ENCODE results near the gene ELAVL3.
"Not testable (repeated sequence)": the region's sequence is repeated elsewhere in the genome, so short reads cannot be mapped to it uniquely, and the experiment has no call there.

The ELAVL3 gene

DNA sequence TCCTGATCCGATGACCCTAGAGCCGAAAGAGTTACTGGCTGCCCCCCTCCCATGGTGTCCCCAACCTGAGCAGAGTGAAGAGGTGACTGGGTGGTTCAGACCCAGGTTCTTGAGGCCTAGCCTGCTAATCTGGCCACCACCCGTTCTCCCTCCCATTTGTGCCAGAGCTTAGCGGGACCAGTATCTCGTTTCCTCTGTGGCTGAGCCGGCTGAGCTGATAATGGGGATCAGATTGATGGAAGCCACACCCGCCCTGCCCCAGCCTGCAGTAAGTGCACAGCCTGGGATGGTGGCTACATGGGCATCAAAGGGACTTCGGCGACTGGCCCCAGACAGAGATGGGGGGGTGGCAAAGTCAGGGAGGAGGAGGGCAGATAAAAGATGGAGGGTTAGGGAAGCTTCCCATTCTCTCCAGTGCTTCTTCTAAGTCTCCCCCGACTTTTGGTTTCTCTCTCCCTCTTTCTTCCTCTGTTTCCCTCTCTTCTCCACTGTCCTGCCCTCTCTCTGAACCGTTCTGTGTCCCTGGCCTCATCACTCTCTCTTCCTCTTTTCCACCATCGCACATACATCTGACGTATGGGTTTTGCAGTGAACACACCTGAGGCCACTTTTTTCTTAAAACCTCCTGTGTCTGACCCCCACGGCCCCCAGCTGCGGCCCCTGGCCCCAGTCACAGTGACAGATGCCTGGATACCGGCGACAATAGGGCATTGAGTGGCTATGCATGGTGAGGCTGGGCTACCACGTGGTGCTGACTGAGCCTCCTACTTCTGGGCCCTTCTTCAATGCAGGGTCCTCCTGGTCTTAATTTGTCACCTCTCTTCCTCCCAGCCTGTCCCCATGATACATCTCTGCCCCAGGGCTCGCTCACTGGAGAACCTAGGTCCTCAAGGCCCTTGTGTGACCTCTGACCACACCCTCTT is 2.4 kb downstream of the ELAVL3 start:
- TF ChIP-seq L3MBTL2 (conservative IDR thresholded peaks at IDR 0.05) (no peak), TARDBP (IDR thresholded peaks at IDR 0.05) (no peak), BHLHE40 (IDR thresholded peaks at IDR 0.05; ENCODE audit: borderline replicate concordance) (no peak), HDGF (IDR thresholded peaks at IDR 0.05; ENCODE audit: borderline replicate concordance) (no peak), PKNOX1 (IDR thresholded peaks at IDR 0.05) (no peak), CTBP1 (IDR thresholded peaks at IDR 0.05; ENCODE audit: borderline replicate concordance) (no peak), FOXK2 (IDR thresholded peaks at IDR 0.05) (no peak), LEF1 (IDR thresholded peaks at IDR 0.05; ENCODE audit: borderline replicate concordance) (no peak), ELF4 (IDR thresholded peaks at IDR 0.05) (no peak), FOXM1 (IDR thresholded peaks at IDR 0.05; ENCODE audit: borderline replicate concordance) (no peak)
- ChIA-PET POLR2A (no interaction called here), CTCF (interaction anchor here (0.6 to 0.7 kb wide), 2 partner anchors 1456 to 1619 kb away, joined by 4 to 9 read pairs; no protein-coding TSS in a partner anchor)
- no peak for DNase-seq (ENCODE audit: extremely low spot score)

- POLR2A ChIA-PET = no interaction called here
- CTCF ChIA-PET = no interaction called here
- DNase-seq (ENCODE audit: extremely low spot score) = no peak
- TF ChIP-seq PKNOX1 (IDR thresholded peaks at IDR 0.05) = no peak
- TF ChIP-seq BHLHE40 (IDR thresholded peaks at IDR 0.05; ENCODE audit: borderline replicate concordance) = no peak
- TF ChIP-seq FOXA1 (IDR thresholded peaks at IDR 0.05) = no peak
- no peak for TF ChIP-seq ZNF384 (IDR thresholded peaks at IDR 0.05)
- no peak for TF ChIP-seq FOXK2 (IDR thresholded peaks at IDR 0.05)
- no peak for TF ChIP-seq ARNT (IDR thresholded peaks at IDR 0.05)
- no peak for TF ChIP-seq TARDBP (IDR thresholded peaks at IDR 0.05)
- TF ChIP-seq FOXM1 (IDR thresholded peaks at IDR 0.05; ENCODE audit: borderline replicate concordance) = no peak
- TF ChIP-seq L3MBTL2 (conservative IDR thresholded peaks at IDR 0.05) = no peak
- no peak for TF ChIP-seq LEF1 (IDR thresholded peaks at IDR 0.05; ENCODE audit: borderline replicate concordance)
- TF ChIP-seq CTBP1 (IDR thresholded peaks at IDR 0.05; ENCODE audit: borderline replicate concordance) = no peak
Measured at GRCh38 chr19:11475861-11476260, 5.0 kb downstream of the ELAVL3 start.

DNA sequence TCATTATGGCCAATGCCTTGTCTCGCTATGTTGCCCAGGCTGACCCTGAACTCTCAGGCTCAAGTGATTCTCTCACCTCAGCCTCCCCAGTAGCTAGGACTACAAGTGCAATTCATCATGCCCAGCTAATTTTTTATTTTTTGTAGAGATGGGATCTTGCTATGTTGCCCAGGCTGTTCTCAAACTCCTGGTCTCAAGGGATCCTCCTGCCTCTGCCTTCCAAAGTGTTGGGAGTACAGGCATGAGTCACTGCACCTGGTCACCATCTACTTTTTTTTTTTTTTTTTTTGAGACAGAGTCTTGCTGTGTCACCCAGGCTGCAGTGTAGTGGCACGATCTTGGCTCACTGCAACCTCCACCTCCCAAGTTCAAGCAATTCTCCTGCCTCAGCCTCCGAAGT is 5.5 kb downstream of the ELAVL3 start:
- POLR2A ChIA-PET; DNase-seq (ENCODE audit: extremely low spot score): not testable (repeated sequence)

DNA sequence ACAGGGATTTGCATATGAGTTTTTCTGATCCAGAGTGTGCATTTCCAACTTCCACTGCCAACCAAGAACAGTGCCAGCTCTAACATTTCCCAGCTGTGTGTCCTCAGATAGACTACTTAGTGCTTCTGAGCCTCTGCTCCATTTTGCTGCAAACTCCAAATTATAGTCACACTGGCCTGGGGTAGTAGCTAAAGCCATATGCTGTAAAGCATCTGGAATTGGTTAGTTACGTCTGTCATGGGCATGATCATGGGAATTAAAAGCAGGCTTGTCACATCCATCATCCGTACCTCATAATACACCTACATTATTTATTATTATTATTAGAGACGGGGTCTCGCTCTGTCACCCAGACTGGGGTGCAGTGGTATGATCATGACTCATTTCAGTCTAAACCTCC is 7.1 kb downstream of the ELAVL3 start:
- TF ChIP-seq FOXK2 (IDR thresholded peaks at IDR 0.05) = no peak
- TF ChIP-seq FOXA1 (IDR thresholded peaks at IDR 0.05) = no peak
- no peak for TF ChIP-seq CTBP1 (IDR thresholded peaks at IDR 0.05; ENCODE audit: borderline replicate concordance)
- no peak for TF ChIP-seq ELF4 (IDR thresholded peaks at IDR 0.05)
- no peak for TF ChIP-seq ZNF384 (IDR thresholded peaks at IDR 0.05)
- TF ChIP-seq BHLHE40 (IDR thresholded peaks at IDR 0.05; ENCODE audit: borderline replicate concordance) = no peak
- no peak for TF ChIP-seq LEF1 (IDR thresholded peaks at IDR 0.05; ENCODE audit: borderline replicate concordance)
- no peak for TF ChIP-seq NFRKB (IDR thresholded peaks at IDR 0.05)
- TF ChIP-seq PKNOX1 (IDR thresholded peaks at IDR 0.05) = no peak
- no peak for TF ChIP-seq FOXM1 (IDR thresholded peaks at IDR 0.05; ENCODE audit: borderline replicate concordance)
- no peak for TF ChIP-seq ARNT (IDR thresholded peaks at IDR 0.05)
- no peak for TF ChIP-seq SP1 (IDR thresholded peaks at IDR 0.05)
- TF ChIP-seq SUZ12 (IDR thresholded peaks at IDR 0.05) = no peak
- TF ChIP-seq L3MBTL2 (conservative IDR thresholded peaks at IDR 0.05) = no peak
- DNase-seq (ENCODE audit: extremely low spot score) = no peak
- ChIA-PET POLR2A (no interaction called here), CTCF (interaction anchor here (1.5 kb wide), 1 partner anchor 92 kb away, joined by 3 read pairs; no protein-coding TSS in a partner anchor)

More for the DNA sequence above, 5.5 kb downstream of the ELAVL3 start:
- CTCF ChIA-PET = not testable (repeated sequence)

DNA sequence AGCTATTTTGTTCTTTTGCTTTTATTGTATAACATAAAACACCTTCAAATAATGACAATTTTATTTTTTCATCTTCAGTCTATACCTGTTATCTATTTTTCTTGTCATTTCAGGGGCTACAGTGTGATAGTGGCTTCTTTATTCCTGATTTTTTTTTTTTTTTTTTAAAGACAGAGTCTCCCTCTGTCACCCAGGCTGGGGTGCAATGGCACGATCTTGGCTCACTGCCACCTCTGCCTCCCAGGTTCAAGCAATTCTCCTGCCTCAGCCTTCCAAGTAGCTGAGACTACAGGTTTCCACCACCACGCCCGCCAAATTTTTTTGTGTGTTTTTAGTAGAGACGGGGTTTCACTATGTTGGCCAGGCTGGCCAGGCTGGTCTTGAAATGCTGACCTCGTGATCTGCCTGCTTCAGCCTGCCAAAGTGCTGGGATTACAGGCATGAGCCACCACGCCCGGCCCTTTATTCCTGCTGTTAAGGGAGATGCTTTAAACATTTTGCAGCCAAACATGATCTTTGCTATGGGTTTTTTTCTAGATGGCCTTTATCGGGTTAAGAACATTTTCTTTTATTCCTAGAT is 12.5 kb downstream of the ELAVL3 start:
- DNase-seq (ENCODE audit: extremely low spot score); POLR2A ChIA-PET: not testable (repeated sequence)
- CTCF ChIA-PET = interaction anchor here (2.0 kb wide), 1 partner anchor 14 kb away, joined by 9 read pairs; no protein-coding TSS in a partner anchor

GRCh38 chr19:11465600-11465999 is 15.2 kb downstream of the ELAVL3 start:
- TF ChIP-seq SUZ12 (IDR thresholded peaks at IDR 0.05) (no peak), PKNOX1 (IDR thresholded peaks at IDR 0.05) (no peak)
- ChIA-PET CTCF (no interaction called here), POLR2A (no interaction called here)
- no peak for DNase-seq (ENCODE audit: extremely low spot score)

Data from HEK293T (cell line).